Brain pericyte (primary cell): ENCODE data around the gene CNDP2.

Experiments used
- DNase-seq: peaks from one replicate; pipeline ENCODE4 v3.0.0-alpha.2; 2012; ENCODE audit warnings: low read depth, low spot score

CNDP2 gene

GRCh38 chr18:74495581-74496507, at the start of gene CNDP2:
TSS of gene CNDP2 (plus strand) at chr18:74496363. CDS start at chr18:74499974, 3,611 bp downstream.
- peak; percentile 96 for DNase-seq

- DNase-seq: no peak
These were observed 49.3 kb upstream of the CNDP2 start for GRCh38 chr18:74446631-74447403.

- no peak for DNase-seq
These were observed 48.6 kb upstream of the CNDP2 start for GRCh38 chr18:74447404-74448152.

GRCh38 chr18:74450626-74451025, 45.5 kb upstream of the CNDP2 start:
- DNase-seq: no peak

GRCh38 chr18:74451148-74451547, 45.0 kb upstream of the CNDP2 start:
- no peak for DNase-seq

- no peak for DNase-seq
These were observed 43.1 kb upstream of the CNDP2 start for GRCh38 chr18:74453016-74453566.

- no peak for DNase-seq
These were observed 42.4 kb upstream of the CNDP2 start for GRCh38 chr18:74453642-74454198.

GRCh38 chr18:74454279-74454751, 41.8 kb upstream of the CNDP2 start:
- no peak for DNase-seq

GRCh38 chr18:74455386-74455785, 40.8 kb upstream of the CNDP2 start:
- DNase-seq: no peak

GRCh38 chr18:74456017-74456348, 40.2 kb upstream of the CNDP2 start:
- DNase-seq: no peak

GRCh38 chr18:74456349-74457042, 39.7 kb upstream of the CNDP2 start:
- no peak for DNase-seq

- DNase-seq: no peak
These were observed 39.0 kb upstream of the CNDP2 start, which contains the start of gene DIPK1C for GRCh38 chr18:74457043-74457724. TSS of gene DIPK1C (minus strand) at chr18:74457308. CDS start at chr18:74457259, 49 bp downstream.

GRCh38 chr18:74457725-74458421, 38.3 kb upstream of the CNDP2 start:
- DNase-seq: no peak

GRCh38 chr18:74459889-74460288, 36.3 kb upstream of the CNDP2 start:
- DNase-seq: no peak

- no peak for DNase-seq
These were observed 35.3 kb upstream of the CNDP2 start for GRCh38 chr18:74460825-74461224.

GRCh38 chr18:74463254-74463653, 32.9 kb upstream of the CNDP2 start:
- no peak for DNase-seq

- DNase-seq: no peak
These were observed 32.2 kb upstream of the CNDP2 start for GRCh38 chr18:74463983-74464382.

- DNase-seq: no peak
These were observed 30.4 kb upstream of the CNDP2 start for GRCh38 chr18:74465775-74466174.

- no peak for DNase-seq
These were observed 27.6 kb upstream of the CNDP2 start for GRCh38 chr18:74468547-74469061.
